HG03108 (cell line): ENCODE measurements around the gene KAT14.
"Not testable (repeated sequence)": the region's sequence is repeated elsewhere in the genome, so short reads cannot be mapped to it uniquely, and the experiment has no call there.

Source experiments
- ATAC-seq: cut with Tn5 transposase; IDR thresholded peaks from one replicate; pipeline ENCODE4 v1.9.1; 2021; ENCODE audit warnings: moderate library complexity; ENCODE audit not compliant: unreplicated experiment

KAT14 gene

DNA sequence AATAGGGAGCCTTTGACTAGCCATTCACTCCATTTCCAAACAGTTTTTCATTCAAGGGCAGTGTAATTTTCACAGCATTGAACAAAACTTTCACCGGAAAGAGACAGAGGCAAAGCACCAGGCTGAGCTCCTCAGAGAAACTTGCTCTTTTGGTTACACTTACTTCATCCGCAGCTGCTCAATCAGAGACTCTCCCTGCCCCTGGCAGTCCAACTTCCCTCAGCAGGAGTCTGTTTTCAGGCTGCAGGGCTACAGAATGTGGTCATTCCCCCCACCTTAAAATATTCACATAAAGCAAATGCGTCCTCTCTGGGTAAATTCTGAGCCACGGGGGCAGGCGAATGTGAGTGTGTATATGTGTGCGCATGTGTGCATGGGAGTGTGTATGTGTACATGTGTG is 80.6 kb downstream of the KAT14 start:
- no peak for ATAC-seq

DNA sequence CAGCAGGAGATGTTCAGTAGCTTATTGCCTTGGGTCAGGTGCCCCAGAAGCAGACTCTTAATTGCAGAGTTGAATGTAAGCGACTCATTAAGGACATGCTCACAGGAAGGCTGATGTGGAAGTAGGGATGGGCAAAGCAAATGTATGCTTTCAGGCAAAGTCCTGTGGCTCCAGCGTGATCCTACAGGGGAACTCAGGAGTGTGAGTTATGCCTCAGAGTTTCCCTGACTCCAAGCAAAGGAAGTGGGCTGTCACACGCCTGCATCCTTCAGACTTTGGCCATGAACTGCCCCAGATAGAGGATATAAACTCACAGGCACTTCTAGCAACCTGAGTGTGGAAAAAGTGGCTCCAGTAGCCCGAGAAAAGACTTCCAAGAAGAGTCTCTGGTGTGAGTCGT is 85.7 kb downstream of the KAT14 start:
- no peak for ATAC-seq

DNA sequence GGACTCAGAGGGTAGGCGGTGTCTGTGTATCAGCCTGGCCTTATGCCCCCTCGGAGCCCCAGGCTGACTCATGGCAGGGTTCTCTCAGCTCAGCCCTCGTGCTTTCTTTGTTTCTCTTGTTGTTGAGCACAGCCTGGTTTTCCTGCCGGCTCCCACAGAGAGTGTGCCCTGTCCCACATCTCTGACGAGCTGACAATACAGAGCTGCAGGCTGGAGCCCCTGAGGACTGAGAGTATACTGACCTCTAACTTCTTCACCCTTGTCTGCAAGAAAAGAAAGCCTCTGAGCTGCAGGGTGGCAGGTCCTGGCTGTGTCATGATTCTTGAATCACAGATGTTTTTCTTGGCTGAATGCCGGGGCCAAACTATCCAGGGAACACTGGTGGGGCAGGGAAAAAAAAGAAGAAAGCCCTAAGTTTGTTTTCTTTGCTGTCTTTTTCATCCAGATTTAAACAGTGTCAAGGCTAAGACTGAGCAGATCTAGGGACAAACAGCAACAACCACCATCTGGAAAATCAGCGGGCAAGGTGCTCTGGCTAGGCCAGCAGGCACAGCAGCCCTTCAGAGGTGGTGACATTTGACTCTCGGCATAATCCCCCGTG is 87.4 kb downstream of the KAT14 start:
- no peak for ATAC-seq

DNA sequence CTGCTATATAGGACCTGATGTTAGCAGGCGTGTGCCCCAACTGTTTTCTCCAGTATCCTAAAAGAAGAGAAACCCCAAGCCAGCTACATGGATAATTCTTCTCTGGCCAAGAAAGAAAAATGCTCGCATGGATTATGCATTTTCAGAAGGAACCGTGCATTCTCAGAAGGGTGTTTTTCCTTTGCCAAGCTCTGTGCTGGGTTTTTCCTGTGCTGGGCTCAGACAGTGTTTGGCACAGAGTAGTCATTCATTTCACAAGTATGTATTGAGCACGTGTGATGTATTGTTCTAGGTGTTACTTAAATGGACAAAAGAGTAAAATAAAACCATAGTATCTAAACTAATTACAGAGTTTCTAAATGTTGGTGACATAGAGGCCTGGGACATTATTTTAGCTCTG is 88.0 kb downstream of the KAT14 start:
- ATAC-seq, result no peak

DNA sequence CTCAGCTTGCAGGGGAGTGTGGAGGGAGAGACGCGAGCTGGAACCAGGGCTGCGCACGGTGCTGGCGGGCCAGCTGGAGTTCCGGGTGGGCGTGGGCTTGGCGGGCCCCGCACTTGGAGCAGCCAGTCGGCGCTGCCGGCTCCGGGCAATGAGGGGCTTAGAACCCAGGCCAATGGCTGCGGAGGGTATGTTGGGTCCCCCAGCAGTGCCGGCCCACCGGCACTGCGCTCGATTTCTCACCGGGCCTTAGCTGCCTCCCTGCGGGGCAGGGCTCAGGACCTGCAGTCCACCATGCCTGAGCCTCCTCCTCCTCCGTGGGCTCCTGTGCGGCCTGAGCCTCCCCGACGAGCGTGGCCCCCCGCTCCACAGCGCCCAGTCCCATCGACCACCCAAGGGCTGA is 89.1 kb downstream of the KAT14 start:
- not testable (repeated sequence) for ATAC-seq

DNA sequence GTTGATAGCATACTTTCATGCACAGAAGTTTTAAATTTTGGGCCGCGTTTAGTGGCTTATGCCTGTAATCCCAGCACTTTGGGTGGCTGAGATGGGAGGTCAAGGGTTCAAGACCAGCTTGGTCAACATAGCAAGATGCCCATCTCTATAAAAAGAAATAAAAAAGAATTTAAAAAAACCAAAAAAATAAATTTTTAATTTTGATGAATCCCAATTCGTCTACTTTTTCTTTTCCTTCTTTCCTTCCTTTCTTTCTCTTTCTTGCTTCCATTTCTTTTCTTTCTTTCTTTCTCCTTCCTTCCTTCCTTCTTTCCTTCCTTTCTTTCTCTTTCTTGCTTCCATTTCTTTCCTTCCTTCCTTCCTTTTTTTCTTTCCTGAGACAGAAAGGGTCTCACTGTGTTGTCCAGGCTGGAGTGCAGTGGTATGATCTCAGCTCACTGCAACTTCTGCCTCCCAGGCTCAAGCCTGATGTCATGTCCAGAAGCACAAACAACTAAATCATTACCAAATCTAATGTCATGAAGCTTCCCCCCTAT is 95.8 kb downstream of the KAT14 start:
- no peak for ATAC-seq
